ENCODE data around the gene RBMS1.

DNA sequence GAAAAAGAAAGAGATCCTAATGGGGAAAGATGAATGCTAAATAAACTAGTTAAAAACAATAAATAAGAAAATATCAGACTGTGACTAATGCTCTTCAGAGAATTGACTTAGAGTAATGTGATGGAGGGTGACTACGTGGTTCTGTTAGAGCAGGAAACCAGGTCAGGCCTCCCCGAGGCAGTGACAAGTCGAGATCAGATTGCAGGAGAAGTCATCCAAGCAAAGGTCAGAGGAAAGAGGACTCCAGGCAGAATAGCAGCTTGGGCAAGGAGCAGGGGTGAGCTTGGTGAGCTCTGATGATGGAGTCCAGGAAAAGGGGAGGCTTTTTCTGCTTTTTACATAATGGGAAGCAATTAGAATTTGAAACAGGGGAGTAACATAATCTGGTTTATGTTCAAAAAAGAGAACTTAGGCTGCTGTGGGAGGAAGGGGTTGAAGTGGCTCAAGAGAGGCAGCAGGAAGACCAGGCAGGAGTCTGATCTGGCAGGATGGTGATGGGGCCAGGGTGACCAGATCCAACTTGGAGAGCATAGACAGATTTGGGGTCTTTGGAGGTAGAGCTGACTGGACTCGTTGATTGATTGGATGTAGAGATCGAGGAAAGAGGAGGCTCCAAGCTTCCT lies 266.2 kb downstream of the RBMS1 start:
- TF ChIP-seq POLR2A (IDR thresholded peaks at IDR 0.05) (no peak), POLR2AphosphoS5 (IDR thresholded peaks at IDR 0.05) (no peak)
- TF ChIP-seq, protein P1, sequence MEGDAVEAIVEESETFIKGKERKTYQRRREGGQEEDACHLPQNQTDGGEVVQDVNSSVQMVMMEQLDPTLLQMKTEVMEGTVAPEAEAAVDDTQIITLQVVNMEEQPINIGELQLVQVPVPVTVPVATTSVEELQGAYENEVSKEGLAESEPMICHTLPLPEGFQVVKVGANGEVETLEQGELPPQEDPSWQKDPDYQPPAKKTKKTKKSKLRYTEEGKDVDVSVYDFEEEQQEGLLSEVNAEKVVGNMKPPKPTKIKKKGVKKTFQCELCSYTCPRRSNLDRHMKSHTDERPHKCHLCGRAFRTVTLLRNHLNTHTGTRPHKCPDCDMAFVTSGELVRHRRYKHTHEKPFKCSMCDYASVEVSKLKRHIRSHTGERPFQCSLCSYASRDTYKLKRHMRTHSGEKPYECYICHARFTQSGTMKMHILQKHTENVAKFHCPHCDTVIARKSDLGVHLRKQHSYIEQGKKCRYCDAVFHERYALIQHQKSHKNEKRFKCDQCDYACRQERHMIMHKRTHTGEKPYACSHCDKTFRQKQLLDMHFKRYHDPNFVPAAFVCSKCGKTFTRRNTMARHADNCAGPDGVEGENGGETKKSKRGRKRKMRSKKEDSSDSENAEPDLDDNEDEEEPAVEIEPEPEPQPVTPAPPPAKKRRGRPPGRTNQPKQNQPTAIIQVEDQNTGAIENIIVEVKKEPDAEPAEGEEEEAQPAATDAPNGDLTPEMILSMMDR (IDR thresholded peaks at IDR 0.05): no peak

All from sigmoid colon (tissue), 4 donors.